Stimulated activated CD4-positive, alpha-beta T cell treated with anti-CD3 and anti-CD28 coated beads, Interleukin-12 subunit alpha, Interleukin-12 subunit beta, amount 100 ng/mL, for 4 hours (primary cell): Measurements from ENCODE around the gene FXYD6.
"Not testable (repeated sequence)": the region's sequence is repeated elsewhere in the genome, so short reads cannot be mapped to it uniquely, and the experiment has no call there.

ENCODE experiments used
- DNase-seq: peaks from one replicate; pipeline ENCODE4 v3.0.0-alpha.2; 2020

FXYD6 gene

GRCh38 chr11:117815262-117815803 is 61.1 kb downstream of the FXYD6 start:
- DNase-seq: peak; percentile 50

GRCh38 chr11:117814766-117815261 is 61.6 kb downstream of the FXYD6 start:
- peak; percentile 56 for DNase-seq

- no peak for DNase-seq
Observed at GRCh38 chr11:117814204-117814765, 62.2 kb downstream of the FXYD6 start.

GRCh38 chr11:117810056-117810451 is 66.4 kb downstream of the FXYD6 start:
- DNase-seq: not testable (repeated sequence)

- no peak for DNase-seq
Observed at GRCh38 chr11:117809236-117810055, 67.0 kb downstream of the FXYD6 start.

- DNase-seq: no peak
Observed at GRCh38 chr11:117808784-117809183, 67.7 kb downstream of the FXYD6 start.

- DNase-seq: peak; percentile 82
Observed at GRCh38 chr11:117807482-117808327, 68.8 kb downstream of the FXYD6 start.

- no peak for DNase-seq
Observed at GRCh38 chr11:117806846-117807245, 69.6 kb downstream of the FXYD6 start.

GRCh38 chr11:117805045-117805444 is 71.4 kb downstream of the FXYD6 start:
- no peak for DNase-seq

GRCh38 chr11:117803896-117804295 is 72.6 kb downstream of the FXYD6 start:
- DNase-seq: no peak

- DNase-seq: no peak
Observed at GRCh38 chr11:117799634-117800033, 76.8 kb downstream of the FXYD6 start.

GRCh38 chr11:117796872-117797529 is 79.5 kb downstream of the FXYD6 start, which contains the start of gene DSCAML1:
DSCAML1 (minus strand) TSS chr11:117797216; CDS start chr11:117797079, 137 bp downstream.
- peak; percentile 50 for DNase-seq

GRCh38 chr11:117796456-117796871 is 80.0 kb downstream of the FXYD6 start:
- no peak for DNase-seq

GRCh38 chr11:117795638-117796455 is 80.6 kb downstream of the FXYD6 start:
- no peak for DNase-seq

GRCh38 chr11:117794772-117795629 is 81.5 kb downstream of the FXYD6 start:
- DNase-seq: no peak

- no peak for DNase-seq
Observed at GRCh38 chr11:117794135-117794534, 82.3 kb downstream of the FXYD6 start.

- no peak for DNase-seq
Observed at GRCh38 chr11:117793583-117793982, 82.9 kb downstream of the FXYD6 start.

- DNase-seq: no peak
Observed at GRCh38 chr11:117792992-117793391, 83.5 kb downstream of the FXYD6 start.

- no peak for DNase-seq
Observed at GRCh38 chr11:117792241-117792640, 84.2 kb downstream of the FXYD6 start.

- DNase-seq: no peak
Observed at GRCh38 chr11:117790279-117790678, 86.2 kb downstream of the FXYD6 start.
